ENCODE measurements around the gene WWOX.

Gene WWOX

GRCh38 chr16:78290395-78290794, 190.9 kb downstream of the WWOX start:
- no peak for TF ChIP-seq CTCF (IDR thresholded peaks at IDR 0.05; ENCODE audit: insufficient read depth, missing control alignments)
- FAIRE-seq (no peak), DNase-seq (ENCODE audit: insufficient read length, low spot score) (no peak)

- DNase-seq (ENCODE audit: insufficient read length, low spot score) (no peak), FAIRE-seq (no peak)
- no peak for TF ChIP-seq CTCF (IDR thresholded peaks at IDR 0.05; ENCODE audit: insufficient read depth, missing control alignments)
Observed at GRCh38 chr16:78290872-78291591, 191.6 kb downstream of the WWOX start.

- no peak for FAIRE-seq
- TF ChIP-seq CTCF (IDR thresholded peaks at IDR 0.05; ENCODE audit: insufficient read depth, missing control alignments) = no peak
Observed at GRCh38 chr16:78291604-78292003, 192.2 kb downstream of the WWOX start.

GRCh38 chr16:78292086-78292843, 192.8 kb downstream of the WWOX start:
- no peak for TF ChIP-seq CTCF (IDR thresholded peaks at IDR 0.05; ENCODE audit: insufficient read depth, missing control alignments)
- DNase-seq (ENCODE audit: insufficient read length, low spot score) (no peak), FAIRE-seq (no peak)

More at GRCh38 chr16:78291604-78292003, 192.2 kb downstream of the WWOX start:
- no peak for DNase-seq (ENCODE audit: insufficient read length, low spot score)

- FAIRE-seq (no peak), DNase-seq (ENCODE audit: insufficient read length, low spot score) (peak; percentile 6)
- TF ChIP-seq CTCF (IDR thresholded peaks at IDR 0.05; ENCODE audit: insufficient read depth, missing control alignments) = no peak
Observed at GRCh38 chr16:78292844-78293380, 193.5 kb downstream of the WWOX start.

GRCh38 chr16:78294538-78295225, 195.2 kb downstream of the WWOX start:
- no peak for TF ChIP-seq CTCF (IDR thresholded peaks at IDR 0.05; ENCODE audit: insufficient read depth, missing control alignments)
- DNase-seq (ENCODE audit: insufficient read length, low spot score) (no peak), FAIRE-seq (no peak)
